Measurements from ENCODE around the gene PDE6C.

Gene PDE6C

DNA sequence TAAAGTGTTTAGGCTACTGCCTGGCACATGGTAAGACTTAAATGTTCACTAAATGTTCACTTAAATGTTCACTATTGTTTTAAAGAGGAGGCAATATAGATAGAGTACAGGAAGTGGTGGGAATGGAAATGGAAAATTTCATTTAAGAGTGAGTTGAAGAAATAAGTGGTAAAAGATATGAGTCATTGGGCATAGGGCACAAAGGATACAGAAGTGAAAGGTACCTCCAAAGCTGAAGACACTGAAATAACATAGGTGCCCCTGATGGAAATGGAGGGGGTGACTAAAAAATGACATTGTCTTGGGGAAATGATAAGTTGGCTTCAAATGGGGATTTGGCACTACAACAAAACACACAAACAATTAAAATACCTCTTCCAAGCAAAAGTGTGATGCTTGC lies 95.3 kb downstream of the PDE6C start:
- no peak for DNase-seq

DNA sequence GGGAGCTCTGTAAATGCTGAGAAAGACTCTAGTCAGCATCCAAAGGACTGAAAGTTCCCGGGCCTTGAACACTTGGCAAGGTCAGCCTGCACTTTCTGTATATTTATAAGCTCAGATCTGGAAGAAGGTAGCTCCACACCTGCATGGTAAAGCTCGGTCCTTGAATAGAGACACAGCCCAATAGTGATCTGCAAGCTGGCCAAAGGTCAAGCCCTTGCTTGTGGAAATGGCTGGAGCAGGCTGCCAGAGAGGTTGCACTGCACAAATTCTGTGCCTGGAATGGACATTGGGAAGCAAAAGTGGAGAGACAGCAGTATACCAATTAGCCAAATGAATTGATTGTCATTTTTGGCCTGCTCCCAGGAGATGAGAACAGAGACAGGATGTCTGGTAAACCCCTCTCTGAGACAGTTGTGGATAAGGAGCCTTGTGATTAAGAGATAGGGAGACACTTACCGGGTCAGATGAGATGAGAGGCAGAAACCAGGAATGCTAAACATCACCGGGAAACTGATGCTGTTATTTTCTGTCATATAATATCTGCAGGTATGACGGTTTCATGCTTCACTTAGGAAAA lies 98.1 kb downstream of the PDE6C start:
- DNase-seq: no peak

DNA sequence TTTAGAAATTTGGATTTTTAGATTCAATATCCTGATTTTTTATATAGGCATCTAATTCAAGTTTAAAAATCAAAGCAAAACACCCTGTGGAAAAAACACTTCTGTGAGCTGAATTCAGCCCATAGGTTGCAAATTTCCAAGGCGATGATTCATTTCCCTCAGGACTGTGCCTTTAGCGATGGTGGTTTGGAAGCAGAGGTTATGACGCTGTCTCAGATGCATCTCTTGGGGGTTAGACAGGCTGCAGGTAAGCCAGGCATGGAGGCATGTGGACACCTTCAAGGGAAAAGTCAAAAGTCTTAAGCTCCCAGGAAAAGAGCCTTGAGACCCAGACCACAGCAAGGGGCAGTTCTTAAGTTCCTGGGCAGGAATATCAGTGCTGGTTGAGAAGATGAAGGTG lies 99.6 kb downstream of the PDE6C start:
- no peak for DNase-seq

DNA sequence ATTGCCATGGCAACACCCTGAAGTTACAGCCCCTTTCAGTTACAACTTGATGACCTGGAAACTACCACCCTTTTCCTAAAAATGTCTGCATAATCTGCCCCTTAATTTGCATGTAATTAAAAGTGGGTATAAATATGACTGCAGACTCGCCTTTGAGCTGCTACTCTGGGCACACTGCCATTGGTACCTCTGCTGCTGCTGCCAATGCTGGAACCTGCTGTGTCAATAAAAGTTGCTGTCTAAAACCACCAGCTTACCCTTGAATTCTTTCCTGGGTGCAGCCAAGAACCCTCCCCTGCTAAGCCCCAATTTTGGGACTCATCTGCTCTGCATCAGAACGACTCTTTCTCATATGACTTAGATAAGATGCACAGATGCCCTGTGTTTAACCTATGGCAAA lies 100.3 kb downstream of the PDE6C start:
- no peak for DNase-seq

DNA sequence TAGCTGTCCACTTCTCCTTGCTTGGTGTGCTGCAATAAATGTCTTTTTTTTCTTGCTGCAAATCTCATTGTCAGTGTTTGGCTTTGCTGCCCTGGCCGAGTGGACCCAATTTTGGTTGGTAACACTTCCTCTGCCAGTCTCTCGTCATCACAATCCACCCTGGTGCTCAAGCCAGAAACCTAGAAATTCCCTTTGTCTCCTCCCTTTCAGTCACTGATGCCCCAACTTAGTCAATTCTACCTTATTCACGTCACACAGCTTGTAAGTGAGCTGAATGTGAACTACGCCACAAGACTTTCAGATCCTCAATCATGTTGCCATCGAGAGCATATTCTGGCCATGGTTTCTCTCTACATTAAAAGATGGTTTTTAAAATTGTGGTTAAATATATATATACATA lies 103.0 kb downstream of the PDE6C start:
- no peak for DNase-seq

Data from activated effector memory CD4-positive, alpha-beta T cell treated with anti-CD3 and anti-CD28 coated beads, Interleukin-2, amount 50 U/mL, for 16 hours (primary cell).